AG04450 (cell line): ENCODE results near the gene PROZ. TPM values are rescaled to one million over a fixed set of nuclear protein-coding genes. Genes with fewer than 3 reads are reported as not detected.
A peak's percentile ranks its signal among the peaks of the same experiment; 100 is the strongest.

Source experiments
- CTCF ChIA-PET: fragments of 300-600, 350-600 bp; formaldehyde crosslinking; extraction: SDS; loops from one replicate; lab custom pipeline; 2022; ENCODE audit warnings: antibody characterized with exemption, inconsistent platforms; lab: Charles Lee
- POLR2A ChIA-PET: fragments of 350-600 bp; formaldehyde crosslinking; extraction: SDS; loops from one replicate; lab custom pipeline; 2021; ENCODE audit warnings: antibody characterized with exemption, inconsistent platforms; lab: Yijun Ruan, JAX
- DNase-seq: peaks from one replicate; pipeline ENCODE4 v3.0.0-alpha.2; 2011; ENCODE audit warnings: low read depth, low spot score
- H3K27ac ChIP-seq: one replicate; pipeline ENCODE4 v1.5.1; 2012; ENCODE audit warnings: low read depth, low read length, control low read depth
- H3K27me3 ChIP-seq: one replicate; pipeline ENCODE4 v1.6.0; 2012; ENCODE audit warnings: low read length; ENCODE audit not compliant: control insufficient read depth, insufficient read depth
- H3K4me3 ChIP-seq: 2 replicates; pipeline ENCODE4 v1.5.1; 2011; ENCODE audit warnings: mild to moderate bottlenecking, low read depth, low read length, control low read depth
- H3K9me3 ChIP-seq: 2 replicates; pipeline ENCODE4 v1.5.1; 2012; ENCODE audit warnings: low read length; ENCODE audit not compliant: control insufficient read depth, insufficient read depth
- CTCF ChIP-seq: IDR thresholded peaks from 2 replicates; pipeline ENCODE4 v1.5.1; 2011; ENCODE audit warnings: low read depth, low read length, control low read depth, inconsistent platforms
- polyA plus RNA-seq: library from polyadenylated mRNA; depleted of rRNA; stranded (reverse); fragments of >200 nt; gene quantifications from 2 replicates; pipeline ENCODE4 v1.2.3, GENCODE V29; 2011

PROZ gene
- polyA plus RNA-seq, 1 experiment = not detected

- POLR2A ChIA-PET = interaction anchor here (0.6 to 2.6 kb wide), 4 partner anchors 21 to 89 kb away, joined by 3 to 18 read pairs (median 8); partner anchors contain the start of gene LAMP1
- Histone ChIP-seq H3K27me3 (no peaks in the 10 kb centered on the region), H3K27ac (peak overlapping the region; percentile 90), H3K9me3 (no peaks in the 10 kb centered on the region; the same call in 1 of the 2 replicates), H3K4me3 (peak overlapping the region; percentile 95)
- CTCF ChIA-PET = interaction anchor here (0.7 kb wide), 1 partner anchor 12 kb away, joined by 3 read pairs; no protein-coding TSS in a partner anchor
- no peak for DNase-seq
- peak; percentile 14; the same call in 1 of the 2 replicates for TF ChIP-seq CTCF
Observed at GRCh38 chr13:113207890-113208420, 49.5 kb downstream of the PROZ start.

GRCh38 chr13:113208421-113209335 is 50.2 kb downstream of the PROZ start, which contains the start of gene PCID2:
TSS of gene PCID2 (minus strand) at chr13:113208669. CDS start at chr13:113208634, 35 bp downstream.
- Histone ChIP-seq H3K27me3 (no peaks in the 10 kb centered on the region), H3K9me3 (no peaks in the 10 kb centered on the region; the same call in 1 of the 2 replicates), H3K27ac (peak within 1 kb of the TSS; percentile 95), H3K4me3 (peak within 1 kb of the TSS; percentile 95)
- no peak for TF ChIP-seq CTCF
- CTCF ChIA-PET = no interaction called here
- DNase-seq = no peak
- POLR2A ChIA-PET = interaction anchor here (0.6 to 2.6 kb wide), 13 partner anchors 9 to 88 kb away, joined by 3 to 18 read pairs (median 4); partner anchors contain the start of genes F10 and LAMP1

GRCh38 chr13:113209336-113209758 is 50.9 kb downstream of the PROZ start, which contains the start of gene CUL4A:
TSS of gene CUL4A (plus strand) at chr13:113209613. CDS start at chr13:113209628, 15 bp downstream.
- POLR2A ChIA-PET = interaction anchor here (0.6 to 2.6 kb wide), 12 partner anchors 9 to 88 kb away, joined by 3 to 18 read pairs (median 4); partner anchors contain the start of genes F10 and LAMP1
- CTCF ChIA-PET = no interaction called here

GRCh38 chr13:113209759-113210421 is 51.4 kb downstream of the PROZ start:
- peak overlapping the region; percentile 95 for H3K4me3 ChIP-seq
- H3K27ac ChIP-seq = peak overlapping the region; percentile 13
- ChIA-PET CTCF (no interaction called here), POLR2A (interaction anchor here (1.0 to 2.6 kb wide), 9 partner anchors 8 to 87 kb away, joined by 3 to 18 read pairs (median 5); partner anchors contain the start of genes F10 and LAMP1)
- no peak for DNase-seq
- H3K9me3 ChIP-seq = no peaks in the 10 kb centered on the region; the same call in 1 of the 2 replicates
- no peak for TF ChIP-seq CTCF
- H3K27me3 ChIP-seq = no peaks in the 10 kb centered on the region

More at GRCh38 chr13:113209336-113209758, 50.9 kb downstream of the PROZ start, which contains the start of gene CUL4A:
- no peaks in the 10 kb centered on the region for H3K27me3 ChIP-seq
- no peak for TF ChIP-seq CTCF
- no peaks in the 10 kb centered on the region; the same call in 1 of the 2 replicates for H3K9me3 ChIP-seq
- peak within 1 kb of the TSS; percentile 95 for H3K4me3 ChIP-seq
- no peak for DNase-seq
- H3K27ac ChIP-seq = peak within 1 kb of the TSS; percentile 95
